CD14-positive monocyte (primary cell): Measurements from ENCODE around the gene NTRK3. TPM values are rescaled to one million over a fixed set of nuclear protein-coding genes. Genes with fewer than 3 reads are reported as not detected.

Experiments used
- DNase-seq, 3 donors: peaks; one replicate each; pipeline ENCODE4 v3.0.0-alpha.2; 2011 to 2022
- H2AFZ ChIP-seq: 2 replicates; pipeline ENCODE4 v1.6.0; 2012; ENCODE audit warnings: mild to moderate bottlenecking, low read depth, low read length, inconsistent platforms; ENCODE audit not compliant: insufficient read depth, poor library complexity, severe bottlenecking
- H3K27ac ChIP-seq, 2 donors: 1 replicate in 1 of 2; 2 replicates in 1 of 2; pipeline ENCODE4 v1.5.1; 2012 to 2013; ENCODE audit warnings: low read length in 2 of 2, control low read depth in 1 of 2, inconsistent platforms in 1 of 2, low read depth in 1 of 2, mild to moderate bottlenecking in 1 of 2
- H3K27me3 ChIP-seq, 2 donors: one replicate each; pipeline versions ENCODE4 v1.6.0 to v1.6.1; 2011 to 2013; ENCODE audit warnings: low read length in 2 of 2; ENCODE audit not compliant: control insufficient read depth in 2 of 2, insufficient read depth in 2 of 2
- H3K36me3 ChIP-seq, 2 donors: replicated peaks in 1 of 2; 1 replicate in 1 of 2; 2 replicates in 1 of 2; pipeline versions ENCODE4 v1.5.1 to v1.6.1; 2012 to 2013; ENCODE audit warnings: low read length in 2 of 2, control low read depth in 1 of 2, inconsistent platforms in 1 of 2, mild to moderate bottlenecking in 1 of 2; ENCODE audit not compliant: insufficient read depth in 2 of 2, control insufficient read depth in 1 of 2
- H3K4me1 ChIP-seq, 2 donors: 1 replicate in 1 of 2; 2 replicates in 1 of 2; pipeline versions ENCODE4 v1.5.1 to v1.6.1; 2012 to 2013; ENCODE audit warnings: low read length in 2 of 2, control low read depth in 1 of 2, inconsistent platforms in 1 of 2, mild to moderate bottlenecking in 1 of 2, moderate library complexity in 1 of 2; ENCODE audit not compliant: insufficient read depth in 2 of 2, control insufficient read depth in 1 of 2
- H3K4me2 ChIP-seq: replicated peaks from 2 replicates; pipeline ENCODE3; 2012; ENCODE audit warnings: low read length, moderate library complexity, mild to moderate bottlenecking; ENCODE audit not compliant: poor library complexity, severe bottlenecking; ENCODE audit errors: extremely low read depth
- H3K4me3 ChIP-seq, 3 experiments: fragments of 200-600 bp in 1 of 3; sonication (generic) in 1 of 3; replicated peaks in 1 of 3; 1 replicate in 2 of 3; 2 replicates in 1 of 3; pipeline ENCODE4 v1.5.1; 2011 to 2013; ENCODE audit warnings: low read length in 3 of 3, mild to moderate bottlenecking in 3 of 3, control low read depth in 2 of 3, low read depth in 2 of 3, inconsistent platforms in 1 of 3, moderate library complexity in 1 of 3
- H3K79me2 ChIP-seq: 2 replicates; pipeline ENCODE4 v1.6.0; 2012; ENCODE audit warnings: mild to moderate bottlenecking, control low read depth, inconsistent platforms, low read length, moderate library complexity; ENCODE audit not compliant: insufficient read depth
- H3K9ac ChIP-seq: 2 replicates; pipeline ENCODE4 v1.6.0; 2017; ENCODE audit warnings: low read length, mild to moderate bottlenecking; ENCODE audit not compliant: insufficient read depth, poor library complexity, severe bottlenecking
- H3K9me3 ChIP-seq, 2 donors: replicated peaks in 1 of 2; 1 replicate in 1 of 2; 2 replicates in 1 of 2; pipeline versions ENCODE4 v1.5.1 to v1.6.1; 2012 to 2013; ENCODE audit warnings: low read length in 2 of 2, control low read depth in 1 of 2; ENCODE audit not compliant: control insufficient read depth in 1 of 2, insufficient read depth in 1 of 2
- H4K20me1 ChIP-seq: 2 replicates; pipeline ENCODE4 v1.6.0; 2012; ENCODE audit warnings: mild to moderate bottlenecking, low read length, control low read depth, moderate library complexity; ENCODE audit not compliant: insufficient read depth
- H3K27ac Mint-ChIP-seq, 7 donors: one replicate each; pipeline ENCODE4 v1.8.0; 2020; ENCODE audit warnings: mild to moderate bottlenecking in 7 of 7, mixed read lengths in 7 of 7, moderate library complexity in 6 of 7, inconsistent platforms in 2 of 7
- H3K27me3 Mint-ChIP-seq, 3 donors: one replicate each; pipeline ENCODE4 v1.8.0; 2021 to 2022; ENCODE audit warnings: low read depth in 3 of 3, mild to moderate bottlenecking in 3 of 3, mixed read lengths in 3 of 3, moderate library complexity in 3 of 3, inconsistent platforms in 1 of 3
- H3K36me3 Mint-ChIP-seq, 2 donors: one replicate each; pipeline ENCODE4 v1.8.0; 2020; ENCODE audit warnings: mixed read lengths in 2 of 2, inconsistent platforms in 1 of 2, mild to moderate bottlenecking in 1 of 2
- H3K4me1 Mint-ChIP-seq: one replicate; pipeline ENCODE4 v1.8.0; 2020; ENCODE audit warnings: mild to moderate bottlenecking, mixed read lengths
- H3K4me3 Mint-ChIP-seq, 2 donors: one replicate each; pipeline ENCODE4 v1.8.0; 2020; ENCODE audit warnings: mild to moderate bottlenecking in 2 of 2, mixed read lengths in 2 of 2, moderate library complexity in 1 of 2
- H3K9me3 Mint-ChIP-seq, 7 donors: one replicate each; pipeline ENCODE4 v1.8.0; 2020 to 2022; ENCODE audit warnings: mixed read lengths in 7 of 7, mild to moderate bottlenecking in 6 of 7, moderate library complexity in 6 of 7, inconsistent platforms in 2 of 7
- WGBS: methylation state at CpG from one replicate; pipeline ENCODE4 v1.1.5; 2013; ENCODE audit warnings: missing lambda C conversion rate; ENCODE audit not compliant: insufficient coverage; 5-methylcytosine and 5-hydroxymethylcytosine counted together
- intact Hi-C, 2 donors: fragments of 100-400 bp; cut with micrococcal nuclease; formaldehyde crosslinking; loops; one replicate each; pipeline versions ENCODE4 v1.15.0 to v1.15.1; 2023
- polyA plus RNA-seq, 3 donors: library from polyadenylated mRNA; depleted of rRNA in 1 of 3; unstranded in 2 of 3; stranded (reverse) in 1 of 3; fragments of 300-500 nt in 2 of 3; fragments of >200 nt in 1 of 3; fragmentation: Illumina TruSeq in 2 of 3; gene quantifications; 1 replicate in 2 of 3; 2 replicates in 1 of 3; pipeline ENCODE4 v1.2.3, GENCODE V29; 2012 to 2021
- TF ChIP-seq, protein P1 (sequence below): fragments of 200-600 bp; IDR thresholded peaks from one replicate; pipeline ENCODE4 v1.8.0; 2022; ENCODE audit warnings: antibody characterized with exemption, mild to moderate bottlenecking

Gene NTRK3
- polyA plus RNA-seq, 3 donors = not detected

GRCh38 chr15:87916208-87916607 is 340.3 kb downstream of the NTRK3 start:
- Mint-ChIP-seq H3K4me1 (peaks cover 2% of the 10 kb centered on the region), H3K27ac (no peak overlapping the region), H3K27me3 (peaks cover 1 to 6% (median 4%) of the 10 kb centered on the region in 3 donors), H3K36me3 (no peaks in the 10 kb centered on the region), H3K9me3 (peaks cover 3 to 13% (median 5%) of the 10 kb centered on the region in 7 donors), H3K4me3 (no peak overlapping the region)
- WGBS = no CpG with 5 or more reads among the region's 5 CpGs
- intact Hi-C loops = no loop called here
- no peak overlapping the region for H3K27ac ChIP-seq
- no peak overlapping the region for H2AFZ ChIP-seq
- H3K9me3 ChIP-seq = no peaks in the 10 kb centered on the region
- no peak overlapping the region for H3K9ac ChIP-seq
- H4K20me1 ChIP-seq = no peaks in the 10 kb centered on the region
- no peaks in the 10 kb centered on the region for H3K27me3 ChIP-seq
- TF ChIP-seq, protein P1, sequence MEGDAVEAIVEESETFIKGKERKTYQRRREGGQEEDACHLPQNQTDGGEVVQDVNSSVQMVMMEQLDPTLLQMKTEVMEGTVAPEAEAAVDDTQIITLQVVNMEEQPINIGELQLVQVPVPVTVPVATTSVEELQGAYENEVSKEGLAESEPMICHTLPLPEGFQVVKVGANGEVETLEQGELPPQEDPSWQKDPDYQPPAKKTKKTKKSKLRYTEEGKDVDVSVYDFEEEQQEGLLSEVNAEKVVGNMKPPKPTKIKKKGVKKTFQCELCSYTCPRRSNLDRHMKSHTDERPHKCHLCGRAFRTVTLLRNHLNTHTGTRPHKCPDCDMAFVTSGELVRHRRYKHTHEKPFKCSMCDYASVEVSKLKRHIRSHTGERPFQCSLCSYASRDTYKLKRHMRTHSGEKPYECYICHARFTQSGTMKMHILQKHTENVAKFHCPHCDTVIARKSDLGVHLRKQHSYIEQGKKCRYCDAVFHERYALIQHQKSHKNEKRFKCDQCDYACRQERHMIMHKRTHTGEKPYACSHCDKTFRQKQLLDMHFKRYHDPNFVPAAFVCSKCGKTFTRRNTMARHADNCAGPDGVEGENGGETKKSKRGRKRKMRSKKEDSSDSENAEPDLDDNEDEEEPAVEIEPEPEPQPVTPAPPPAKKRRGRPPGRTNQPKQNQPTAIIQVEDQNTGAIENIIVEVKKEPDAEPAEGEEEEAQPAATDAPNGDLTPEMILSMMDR = no peak
- H3K4me3 ChIP-seq = no peak overlapping the region
- no peaks in the 10 kb centered on the region for H3K36me3 ChIP-seq
- no peaks in the 10 kb centered on the region for H3K79me2 ChIP-seq
- no peak overlapping the region for H3K4me2 ChIP-seq
- H3K4me1 ChIP-seq = peaks cover 0 to 6% of the 10 kb centered on the region in 2 donors
- DNase-seq = peak in 2 of 3 donors; percentile 18 to 66

GRCh38 chr15:87910301-87910700 is 346.2 kb downstream of the NTRK3 start:
- Histone ChIP-seq H3K4me1 (no peaks in the 10 kb centered on the region), H3K9me3 (no peaks in the 10 kb centered on the region), H3K27ac (no peak overlapping the region), H3K9ac (no peak overlapping the region), H3K4me3 (no peak overlapping the region), H3K36me3 (no peaks in the 10 kb centered on the region), H4K20me1 (no peaks in the 10 kb centered on the region), H3K79me2 (no peaks in the 10 kb centered on the region), H3K27me3 (no peaks in the 10 kb centered on the region), H2AFZ (no peak overlapping the region), H3K4me2 (no peak overlapping the region)
- intact Hi-C loops = no loop called here
- DNase-seq = no peak
- peaks cover 4 to 11% (median 10%) of the 10 kb centered on the region in 3 donors for H3K27me3 Mint-ChIP-seq
- H3K4me1 Mint-ChIP-seq = no peaks in the 10 kb centered on the region
- peaks cover 2 to 11% (median 6%) of the 10 kb centered on the region in 7 donors for H3K9me3 Mint-ChIP-seq
- 77% methylated on average over 4 of the region's 4 CpGs for WGBS
- H3K4me3 Mint-ChIP-seq = no peak overlapping the region
- H3K27ac Mint-ChIP-seq = no peak overlapping the region
- H3K36me3 Mint-ChIP-seq = no peaks in the 10 kb centered on the region
- TF ChIP-seq, protein P1 = no peak
